ENCODE data around the gene RRP9.

The RRP9 gene, protein sequence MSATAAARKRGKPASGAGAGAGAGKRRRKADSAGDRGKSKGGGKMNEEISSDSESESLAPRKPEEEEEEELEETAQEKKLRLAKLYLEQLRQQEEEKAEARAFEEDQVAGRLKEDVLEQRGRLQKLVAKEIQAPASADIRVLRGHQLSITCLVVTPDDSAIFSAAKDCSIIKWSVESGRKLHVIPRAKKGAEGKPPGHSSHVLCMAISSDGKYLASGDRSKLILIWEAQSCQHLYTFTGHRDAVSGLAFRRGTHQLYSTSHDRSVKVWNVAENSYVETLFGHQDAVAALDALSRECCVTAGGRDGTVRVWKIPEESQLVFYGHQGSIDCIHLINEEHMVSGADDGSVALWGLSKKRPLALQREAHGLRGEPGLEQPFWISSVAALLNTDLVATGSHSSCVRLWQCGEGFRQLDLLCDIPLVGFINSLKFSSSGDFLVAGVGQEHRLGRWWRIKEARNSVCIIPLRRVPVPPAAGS

DNA sequence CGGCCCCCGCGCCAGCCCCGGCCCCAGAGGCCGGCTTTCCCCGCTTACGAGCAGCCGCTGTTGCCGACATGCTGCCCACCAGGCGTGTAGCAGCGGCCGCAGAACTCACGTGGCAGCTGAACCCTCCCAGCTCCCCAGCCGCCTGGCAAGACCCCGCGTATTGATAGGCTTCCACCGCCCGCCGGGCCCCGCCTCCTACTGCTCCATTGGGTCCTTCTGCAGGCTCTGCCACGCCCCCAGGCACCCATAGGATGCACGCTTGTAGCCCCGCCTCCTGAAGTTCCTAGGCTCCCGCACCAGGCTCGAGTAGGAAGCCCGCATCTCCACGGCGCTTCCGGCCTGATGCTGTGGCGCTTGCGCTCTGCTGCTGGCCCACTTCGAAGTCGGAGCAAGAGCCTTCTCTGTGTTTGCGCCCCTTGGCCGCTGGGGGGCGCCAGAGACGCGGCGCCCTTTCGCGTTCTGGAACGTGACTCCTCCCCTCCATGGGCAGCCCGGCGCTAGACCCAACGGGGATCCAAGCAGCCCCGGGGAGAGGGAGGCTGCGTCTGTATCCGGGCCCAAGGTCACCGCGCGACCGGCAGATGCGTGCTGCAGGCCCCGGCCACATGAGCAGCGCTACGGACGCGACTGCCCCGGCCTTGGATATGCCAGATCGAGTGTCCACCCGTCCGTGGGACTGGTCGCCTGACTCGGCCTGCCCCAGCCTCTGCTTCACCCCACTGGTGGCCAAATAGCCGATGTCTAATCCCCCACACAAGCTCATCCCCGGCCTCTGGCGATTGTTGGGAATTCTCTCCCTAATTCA is at the start of gene RRP9, which contains the start of gene PARP3:
Gene RRP9 (minus strand): TSS at position 107 of the 805 bp plus-strand sequence. CDS start 37 bp downstream, at position 70.
Gene PARP3 (plus strand): TSS at position 566 of the 805 bp plus-strand sequence. CDS start 993 bp downstream, outside the sequence.
- TF ChIP-seq YY1 (IDR thresholded peaks at IDR 0.05; ENCODE audit: low read depth) (peak; percentile 67), EP300 (IDR thresholded peaks at IDR 0.05; ENCODE audit: borderline replicate concordance) (no peak; the same call in none of the 2 replicates), EGR1 (IDR thresholded peaks at IDR 0.05) (no peak), ZBTB7A (IDR thresholded peaks at IDR 0.05; ENCODE audit: low read depth) (no peak), CEBPB (IDR thresholded peaks at IDR 0.05) (no peak), NFIC (IDR thresholded peaks at IDR 0.05) (no peak), TCF12 (IDR thresholded peaks at IDR 0.05; ENCODE audit: low read depth) (peak; percentile 28), TEAD4 (IDR thresholded peaks at IDR 0.05) (no peak; the same call in 1 of the 2 replicates), TAF1 (IDR thresholded peaks at IDR 0.05; ENCODE audit: low read depth) (peak; percentile 58), FOXM1 (IDR thresholded peaks at IDR 0.05; ENCODE audit: borderline replicate concordance, low read depth) (peak; percentile 18; the same call in 1 of the 2 replicates), CREB1 (IDR thresholded peaks at IDR 0.05; ENCODE audit: low read depth) (no peak), RAD21 (IDR thresholded peaks at IDR 0.05; ENCODE audit: low read depth) (peak; percentile 92)
- TF ChIP-seq, protein P1, sequence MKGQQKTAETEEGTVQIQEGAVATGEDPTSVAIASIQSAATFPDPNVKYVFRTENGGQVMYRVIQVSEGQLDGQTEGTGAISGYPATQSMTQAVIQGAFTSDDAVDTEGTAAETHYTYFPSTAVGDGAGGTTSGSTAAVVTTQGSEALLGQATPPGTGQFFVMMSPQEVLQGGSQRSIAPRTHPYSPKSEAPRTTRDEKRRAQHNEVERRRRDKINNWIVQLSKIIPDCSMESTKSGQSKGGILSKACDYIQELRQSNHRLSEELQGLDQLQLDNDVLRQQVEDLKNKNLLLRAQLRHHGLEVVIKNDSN (IDR thresholded peaks at IDR 0.05), result peak; percentile 87
- TF ChIP-seq, protein P2, sequence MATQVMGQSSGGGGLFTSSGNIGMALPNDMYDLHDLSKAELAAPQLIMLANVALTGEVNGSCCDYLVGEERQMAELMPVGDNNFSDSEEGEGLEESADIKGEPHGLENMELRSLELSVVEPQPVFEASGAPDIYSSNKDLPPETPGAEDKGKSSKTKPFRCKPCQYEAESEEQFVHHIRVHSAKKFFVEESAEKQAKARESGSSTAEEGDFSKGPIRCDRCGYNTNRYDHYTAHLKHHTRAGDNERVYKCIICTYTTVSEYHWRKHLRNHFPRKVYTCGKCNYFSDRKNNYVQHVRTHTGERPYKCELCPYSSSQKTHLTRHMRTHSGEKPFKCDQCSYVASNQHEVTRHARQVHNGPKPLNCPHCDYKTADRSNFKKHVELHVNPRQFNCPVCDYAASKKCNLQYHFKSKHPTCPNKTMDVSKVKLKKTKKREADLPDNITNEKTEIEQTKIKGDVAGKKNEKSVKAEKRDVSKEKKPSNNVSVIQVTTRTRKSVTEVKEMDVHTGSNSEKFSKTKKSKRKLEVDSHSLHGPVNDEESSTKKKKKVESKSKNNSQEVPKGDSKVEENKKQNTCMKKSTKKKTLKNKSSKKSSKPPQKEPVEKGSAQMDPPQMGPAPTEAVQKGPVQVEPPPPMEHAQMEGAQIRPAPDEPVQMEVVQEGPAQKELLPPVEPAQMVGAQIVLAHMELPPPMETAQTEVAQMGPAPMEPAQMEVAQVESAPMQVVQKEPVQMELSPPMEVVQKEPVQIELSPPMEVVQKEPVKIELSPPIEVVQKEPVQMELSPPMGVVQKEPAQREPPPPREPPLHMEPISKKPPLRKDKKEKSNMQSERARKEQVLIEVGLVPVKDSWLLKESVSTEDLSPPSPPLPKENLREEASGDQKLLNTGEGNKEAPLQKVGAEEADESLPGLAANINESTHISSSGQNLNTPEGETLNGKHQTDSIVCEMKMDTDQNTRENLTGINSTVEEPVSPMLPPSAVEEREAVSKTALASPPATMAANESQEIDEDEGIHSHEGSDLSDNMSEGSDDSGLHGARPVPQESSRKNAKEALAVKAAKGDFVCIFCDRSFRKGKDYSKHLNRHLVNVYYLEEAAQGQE (IDR thresholded peaks at IDR 0.05; ENCODE audit: low read depth), result no peak
- TF ChIP-seq, protein P3, sequence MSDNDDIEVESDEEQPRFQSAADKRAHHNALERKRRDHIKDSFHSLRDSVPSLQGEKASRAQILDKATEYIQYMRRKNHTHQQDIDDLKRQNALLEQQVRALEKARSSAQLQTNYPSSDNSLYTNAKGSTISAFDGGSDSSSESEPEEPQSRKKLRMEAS (IDR thresholded peaks at IDR 0.05), result peak; percentile 90

DNA sequence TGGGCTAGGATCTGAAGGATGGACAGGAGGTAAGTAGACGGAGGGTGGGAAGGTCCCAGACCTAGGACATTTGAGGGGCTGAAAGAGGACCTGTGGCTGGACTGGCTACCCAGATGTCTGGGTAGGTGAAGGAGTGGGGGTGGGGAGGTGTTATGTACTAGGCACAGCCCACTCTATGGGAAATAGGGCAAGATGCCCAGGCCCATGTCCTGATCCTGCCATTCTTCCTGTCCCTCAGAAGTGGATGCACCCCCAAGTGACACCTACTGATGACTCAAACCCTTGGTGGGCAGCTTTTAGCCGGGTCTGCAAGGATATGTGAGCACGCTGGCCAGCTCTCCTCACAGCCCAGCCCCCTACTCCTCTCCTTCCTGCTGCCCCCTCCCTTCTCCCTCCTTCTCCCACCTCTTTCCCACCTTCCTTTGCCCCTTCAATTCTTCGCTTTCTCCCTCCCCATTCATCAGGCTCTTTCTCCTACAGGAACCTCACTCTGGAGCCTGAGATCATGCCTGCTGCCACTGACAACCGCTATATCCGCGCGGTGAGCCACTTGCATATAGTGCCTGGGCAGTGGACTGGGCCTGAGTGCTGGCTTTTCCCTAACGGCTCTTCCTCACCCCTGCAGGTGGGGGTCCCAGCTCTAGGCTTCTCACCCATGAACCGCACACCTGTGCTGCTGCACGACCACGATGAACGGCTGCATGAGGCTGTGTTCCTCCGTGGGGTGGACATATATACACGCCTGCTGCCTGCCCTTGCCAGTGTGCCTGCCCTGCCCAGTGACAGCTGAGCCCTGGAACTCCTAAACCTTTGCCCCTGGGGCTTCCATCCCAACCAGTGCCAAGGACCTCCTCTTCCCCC is 46.8 kb upstream of the RRP9 start:
- TF ChIP-seq YY1 (IDR thresholded peaks at IDR 0.05; ENCODE audit: low read depth) (no peak), TCF12 (IDR thresholded peaks at IDR 0.05; ENCODE audit: low read depth) (no peak), NFIC (IDR thresholded peaks at IDR 0.05) (no peak), CREB1 (IDR thresholded peaks at IDR 0.05; ENCODE audit: low read depth) (no peak), FOXM1 (IDR thresholded peaks at IDR 0.05; ENCODE audit: borderline replicate concordance, low read depth) (no peak), EGR1 (IDR thresholded peaks at IDR 0.05) (no peak), EP300 (IDR thresholded peaks at IDR 0.05; ENCODE audit: borderline replicate concordance) (no peak), TAF1 (IDR thresholded peaks at IDR 0.05; ENCODE audit: low read depth) (no peak), CEBPB (IDR thresholded peaks at IDR 0.05) (no peak), ZBTB7A (IDR thresholded peaks at IDR 0.05; ENCODE audit: low read depth) (no peak), TEAD4 (IDR thresholded peaks at IDR 0.05) (no peak), RAD21 (IDR thresholded peaks at IDR 0.05; ENCODE audit: low read depth) (no peak)
- TF ChIP-seq, protein P2 (IDR thresholded peaks at IDR 0.05; ENCODE audit: low read depth), result no peak
- TF ChIP-seq, protein P3 (IDR thresholded peaks at IDR 0.05), result no peak
- TF ChIP-seq, protein P1 (IDR thresholded peaks at IDR 0.05), result no peak

DNA sequence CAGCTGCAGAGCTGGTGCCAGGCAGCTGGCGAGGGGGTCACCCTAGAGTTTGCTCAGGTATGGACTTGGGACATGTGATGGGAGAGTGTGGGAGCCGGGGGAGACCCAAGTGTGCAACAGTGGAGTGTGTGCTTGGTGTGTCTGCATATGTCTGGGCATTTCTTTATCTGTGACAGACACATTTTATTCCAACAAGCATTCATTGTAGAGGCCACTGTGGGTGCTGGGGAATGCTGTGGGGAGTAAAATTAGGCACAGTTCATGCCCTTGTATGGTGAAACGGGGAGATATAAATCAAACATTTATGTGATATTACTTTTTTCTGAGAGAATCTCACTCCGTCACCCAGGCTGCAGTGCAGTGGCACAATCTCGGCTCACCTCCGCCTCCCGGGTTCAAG is 45.9 kb upstream of the RRP9 start:
- TF ChIP-seq, protein P1 (IDR thresholded peaks at IDR 0.05), result no peak
- TF ChIP-seq TAF1 (IDR thresholded peaks at IDR 0.05; ENCODE audit: low read depth) (no peak), TCF12 (IDR thresholded peaks at IDR 0.05; ENCODE audit: low read depth) (no peak), ZBTB7A (IDR thresholded peaks at IDR 0.05; ENCODE audit: low read depth) (no peak), CREB1 (IDR thresholded peaks at IDR 0.05; ENCODE audit: low read depth) (no peak), YY1 (IDR thresholded peaks at IDR 0.05; ENCODE audit: low read depth) (no peak), CEBPB (IDR thresholded peaks at IDR 0.05) (no peak), NFIC (IDR thresholded peaks at IDR 0.05) (no peak), EGR1 (IDR thresholded peaks at IDR 0.05) (no peak), TEAD4 (IDR thresholded peaks at IDR 0.05) (no peak), FOXM1 (IDR thresholded peaks at IDR 0.05; ENCODE audit: borderline replicate concordance, low read depth) (no peak)
- TF ChIP-seq, protein P3 (IDR thresholded peaks at IDR 0.05), result no peak
- TF ChIP-seq, protein P2 (IDR thresholded peaks at IDR 0.05; ENCODE audit: low read depth), result no peak
